ENCODE data around the gene SEC14L2.

DNA sequence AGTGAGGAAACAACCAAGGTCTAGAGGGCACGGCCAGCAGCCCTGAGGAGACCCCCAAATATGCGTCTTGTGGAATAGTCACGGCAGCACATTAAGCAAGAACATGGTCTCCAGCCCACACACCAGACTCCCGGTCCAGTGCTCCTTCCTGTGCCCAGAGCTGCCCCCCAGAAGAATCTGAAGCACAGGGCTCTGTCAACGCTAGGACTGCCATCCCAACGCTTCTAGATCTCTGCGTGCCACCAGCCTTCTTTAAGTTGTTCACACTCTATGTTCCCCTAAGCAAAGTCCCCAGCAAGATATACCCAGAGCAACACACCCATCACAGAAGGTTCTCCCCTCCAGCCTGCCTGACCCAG lies 3.5 kb upstream of the SEC14L2 start:
- TF ChIP-seq, protein P1, sequence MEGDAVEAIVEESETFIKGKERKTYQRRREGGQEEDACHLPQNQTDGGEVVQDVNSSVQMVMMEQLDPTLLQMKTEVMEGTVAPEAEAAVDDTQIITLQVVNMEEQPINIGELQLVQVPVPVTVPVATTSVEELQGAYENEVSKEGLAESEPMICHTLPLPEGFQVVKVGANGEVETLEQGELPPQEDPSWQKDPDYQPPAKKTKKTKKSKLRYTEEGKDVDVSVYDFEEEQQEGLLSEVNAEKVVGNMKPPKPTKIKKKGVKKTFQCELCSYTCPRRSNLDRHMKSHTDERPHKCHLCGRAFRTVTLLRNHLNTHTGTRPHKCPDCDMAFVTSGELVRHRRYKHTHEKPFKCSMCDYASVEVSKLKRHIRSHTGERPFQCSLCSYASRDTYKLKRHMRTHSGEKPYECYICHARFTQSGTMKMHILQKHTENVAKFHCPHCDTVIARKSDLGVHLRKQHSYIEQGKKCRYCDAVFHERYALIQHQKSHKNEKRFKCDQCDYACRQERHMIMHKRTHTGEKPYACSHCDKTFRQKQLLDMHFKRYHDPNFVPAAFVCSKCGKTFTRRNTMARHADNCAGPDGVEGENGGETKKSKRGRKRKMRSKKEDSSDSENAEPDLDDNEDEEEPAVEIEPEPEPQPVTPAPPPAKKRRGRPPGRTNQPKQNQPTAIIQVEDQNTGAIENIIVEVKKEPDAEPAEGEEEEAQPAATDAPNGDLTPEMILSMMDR (IDR thresholded peaks at IDR 0.05; ENCODE audit: low read depth, low read length): no peak
- no peak for TF ChIP-seq EZH2phosphoT487 (IDR thresholded peaks at IDR 0.05; ENCODE audit: low read depth)

Data from OCI-LY3 (cell line).